ENCODE measurements around the gene DLGAP5.

The DLGAP5 gene, protein sequence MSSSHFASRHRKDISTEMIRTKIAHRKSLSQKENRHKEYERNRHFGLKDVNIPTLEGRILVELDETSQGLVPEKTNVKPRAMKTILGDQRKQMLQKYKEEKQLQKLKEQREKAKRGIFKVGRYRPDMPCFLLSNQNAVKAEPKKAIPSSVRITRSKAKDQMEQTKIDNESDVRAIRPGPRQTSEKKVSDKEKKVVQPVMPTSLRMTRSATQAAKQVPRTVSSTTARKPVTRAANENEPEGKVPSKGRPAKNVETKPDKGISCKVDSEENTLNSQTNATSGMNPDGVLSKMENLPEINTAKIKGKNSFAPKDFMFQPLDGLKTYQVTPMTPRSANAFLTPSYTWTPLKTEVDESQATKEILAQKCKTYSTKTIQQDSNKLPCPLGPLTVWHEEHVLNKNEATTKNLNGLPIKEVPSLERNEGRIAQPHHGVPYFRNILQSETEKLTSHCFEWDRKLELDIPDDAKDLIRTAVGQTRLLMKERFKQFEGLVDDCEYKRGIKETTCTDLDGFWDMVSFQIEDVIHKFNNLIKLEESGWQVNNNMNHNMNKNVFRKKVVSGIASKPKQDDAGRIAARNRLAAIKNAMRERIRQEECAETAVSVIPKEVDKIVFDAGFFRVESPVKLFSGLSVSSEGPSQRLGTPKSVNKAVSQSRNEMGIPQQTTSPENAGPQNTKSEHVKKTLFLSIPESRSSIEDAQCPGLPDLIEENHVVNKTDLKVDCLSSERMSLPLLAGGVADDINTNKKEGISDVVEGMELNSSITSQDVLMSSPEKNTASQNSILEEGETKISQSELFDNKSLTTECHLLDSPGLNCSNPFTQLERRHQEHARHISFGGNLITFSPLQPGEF

DNA sequence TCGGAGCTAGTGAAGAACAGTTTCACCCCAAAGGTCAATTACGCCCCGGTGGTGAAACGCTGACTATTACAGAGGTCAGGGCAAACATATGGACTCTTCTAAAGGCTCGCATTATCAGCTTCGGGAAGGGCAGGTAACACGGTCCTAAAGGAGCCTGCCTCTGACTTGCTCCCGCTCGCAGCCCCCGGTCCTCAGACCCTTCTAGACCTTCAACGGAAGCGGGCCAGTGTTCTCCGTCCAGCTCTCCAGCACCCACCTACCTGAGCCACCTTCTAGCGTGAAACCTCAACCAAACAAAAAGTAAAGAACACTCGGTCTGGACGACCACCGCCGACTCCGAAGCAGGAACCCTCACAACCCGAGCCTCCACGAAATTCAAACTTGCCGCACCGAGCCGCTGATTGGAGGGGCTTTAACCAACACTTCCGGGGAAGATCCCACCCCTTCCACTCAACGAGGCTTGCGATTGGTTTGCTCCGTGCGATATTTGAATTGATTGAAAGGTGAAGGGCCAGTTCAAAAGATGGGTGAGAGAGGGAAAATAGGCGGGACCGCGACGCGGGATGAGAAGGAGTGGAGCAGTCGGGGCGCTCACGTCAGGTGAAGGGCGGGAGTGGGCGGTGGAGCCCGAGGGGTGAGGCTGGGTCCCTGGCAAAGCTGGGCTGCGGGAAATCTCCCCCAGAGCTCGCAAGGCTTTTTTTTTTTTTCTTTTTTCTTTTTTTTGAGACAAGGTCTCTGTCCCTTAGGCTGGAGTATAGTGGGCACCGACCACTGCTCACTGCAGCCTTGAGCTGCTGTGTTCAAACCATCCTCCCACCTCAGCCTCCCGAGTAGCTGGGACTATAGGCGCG is at the start of gene DLGAP5:
TSS of gene DLGAP5 (minus strand) at position 383 of the 851 bp plus-strand sequence. CDS start 2,406 bp downstream, outside the sequence.
- DNase-seq (ENCODE audit: low spot score): peak; percentile 99
- FAIRE-seq: peak; percentile 75

DNA sequence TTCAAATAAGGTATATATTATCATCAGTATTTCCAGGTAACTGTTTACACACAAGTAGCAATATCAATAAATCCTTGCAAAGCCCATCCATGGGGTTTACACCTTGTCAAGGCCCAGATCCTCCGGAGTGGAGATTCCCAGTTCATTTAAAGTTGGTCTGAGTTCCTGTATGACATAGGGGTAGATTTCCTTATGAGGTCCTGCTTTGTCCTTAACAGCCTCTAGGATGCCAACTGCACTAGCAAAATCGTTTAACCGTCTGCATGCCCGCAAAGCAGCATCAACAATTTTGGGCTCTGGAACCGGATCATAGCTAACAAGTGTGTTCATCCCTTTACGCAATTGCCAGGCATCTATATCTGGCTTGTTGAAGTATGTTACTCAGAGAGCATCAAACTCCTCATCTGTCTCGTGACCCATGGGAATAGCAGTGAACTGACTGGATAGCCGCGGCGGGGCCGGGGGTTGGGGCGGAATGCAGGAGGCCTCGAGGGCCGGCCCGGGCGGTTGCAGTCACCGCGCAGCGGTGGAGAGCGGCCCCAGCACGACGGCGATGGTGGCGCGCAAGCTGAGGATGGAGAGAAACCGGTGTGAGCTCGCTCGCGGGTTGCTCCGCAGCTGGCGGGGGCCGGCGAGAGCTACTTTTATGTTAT is 49.3 kb upstream of the DLGAP5 start:
- DNase-seq (ENCODE audit: low spot score): no peak
- FAIRE-seq: no peak

DNA sequence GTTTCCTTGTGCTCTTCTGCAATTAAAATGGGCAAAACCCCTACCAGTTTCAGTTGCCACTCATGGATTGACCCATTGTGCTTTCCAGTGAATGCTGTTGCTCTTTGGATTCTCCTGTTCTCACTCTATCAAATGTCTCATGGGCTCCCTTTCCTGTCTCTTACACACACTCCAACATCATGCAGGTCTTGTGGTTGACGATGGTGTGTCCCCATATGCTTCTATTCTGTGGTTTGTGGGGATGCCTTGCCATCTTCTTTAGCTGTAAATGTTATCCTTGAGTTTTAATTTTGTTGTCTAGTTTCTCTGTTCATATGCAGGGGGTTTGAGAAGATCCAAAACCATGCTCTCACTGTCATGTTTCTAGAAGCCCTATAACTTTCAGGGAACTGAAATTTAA is 47.9 kb upstream of the DLGAP5 start:
- FAIRE-seq (no peak), DNase-seq (ENCODE audit: low spot score) (no peak)

DNA sequence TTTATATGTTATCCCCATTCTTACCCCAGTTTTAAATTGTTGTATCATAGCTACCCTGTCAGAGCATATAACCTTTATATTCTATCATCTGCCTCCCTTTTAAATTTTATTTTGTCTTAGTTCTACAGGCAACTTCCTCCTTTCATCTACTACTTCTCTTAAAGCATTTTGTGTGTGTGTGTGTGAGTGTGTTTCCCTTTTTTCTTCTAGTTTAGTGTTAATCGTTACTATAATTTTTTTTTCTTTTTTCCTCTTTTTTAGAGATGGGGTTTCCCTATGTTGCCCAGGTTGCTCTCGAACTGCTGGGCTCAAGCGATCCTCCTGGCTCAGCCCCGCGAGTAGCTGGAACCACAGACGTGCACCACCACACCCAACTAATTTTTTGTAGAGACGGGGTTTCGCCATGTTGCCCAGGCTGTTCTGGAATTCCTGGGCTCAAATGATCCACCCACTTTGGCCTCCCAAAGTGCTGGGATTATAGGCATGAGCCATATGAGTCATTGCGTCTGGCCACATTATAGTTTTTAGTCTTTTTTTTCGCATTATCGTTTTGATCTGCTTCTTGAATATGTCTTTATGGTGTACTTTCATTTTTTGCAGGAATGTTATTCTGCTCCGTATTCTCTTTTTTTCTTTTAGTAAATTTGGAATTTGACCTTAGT is 46.8 kb upstream of the DLGAP5 start:
- FAIRE-seq: no peak
- DNase-seq (ENCODE audit: low spot score): peak; percentile 43

DNA sequence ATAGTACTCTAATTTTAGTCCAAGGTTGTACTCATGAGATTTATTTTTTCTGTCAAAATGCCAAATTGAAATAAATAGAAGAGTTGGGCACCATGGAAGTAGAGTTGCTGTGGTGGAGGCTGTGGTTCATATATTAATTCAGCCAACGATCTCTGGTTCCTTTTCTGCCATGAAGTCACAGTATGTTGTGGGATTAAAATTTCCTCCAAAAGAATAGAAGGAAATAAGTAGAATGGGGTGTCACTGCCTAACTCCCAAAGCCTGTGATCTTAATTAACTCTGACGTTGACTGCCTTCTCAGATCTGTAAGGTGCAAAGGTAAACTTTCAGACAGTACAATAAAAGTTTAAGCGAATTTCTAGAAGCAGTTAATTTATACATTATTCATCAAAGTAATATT is 42.2 kb upstream of the DLGAP5 start:
- FAIRE-seq (no peak), DNase-seq (ENCODE audit: low spot score) (no peak)

DNA sequence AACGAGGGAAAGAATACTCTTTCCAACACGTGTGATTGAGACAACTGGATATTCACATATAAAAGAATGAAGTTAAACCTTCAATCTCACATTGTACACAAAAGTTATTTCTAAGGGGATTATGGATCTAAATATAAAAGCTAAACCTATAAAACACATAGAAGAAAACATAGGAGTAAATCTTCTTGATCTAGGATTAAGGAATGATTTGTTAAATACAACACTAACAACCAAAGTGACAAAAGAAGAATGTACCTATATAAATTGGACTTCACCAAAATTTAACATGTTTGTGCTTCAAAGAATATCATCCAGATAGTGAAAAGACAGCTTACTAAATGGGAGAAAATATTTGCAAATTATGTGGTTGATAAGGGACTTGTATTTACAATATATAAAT is 36.9 kb upstream of the DLGAP5 start:
- FAIRE-seq: no peak
- DNase-seq (ENCODE audit: low spot score): no peak

DNA sequence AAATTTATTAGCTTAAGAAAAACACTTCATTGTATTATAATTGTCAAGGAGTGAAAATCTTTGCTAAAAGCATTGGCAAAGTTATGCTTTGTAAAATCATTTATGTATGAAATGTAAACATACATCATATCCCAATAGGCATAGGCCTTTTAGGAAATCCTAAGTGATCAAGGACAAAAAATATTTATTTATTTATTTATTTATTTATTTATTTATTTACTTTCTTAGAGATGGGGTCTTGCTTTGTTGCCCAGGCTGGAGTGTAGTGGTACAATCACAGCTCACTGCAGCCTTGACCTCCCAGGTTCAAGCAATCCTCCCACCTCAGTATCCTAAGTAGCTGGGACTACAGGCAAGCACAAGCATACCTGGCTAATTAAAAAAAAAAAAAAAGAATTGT is 32.0 kb upstream of the DLGAP5 start:
- DNase-seq (ENCODE audit: low spot score) (no peak), FAIRE-seq (no peak)

DNA sequence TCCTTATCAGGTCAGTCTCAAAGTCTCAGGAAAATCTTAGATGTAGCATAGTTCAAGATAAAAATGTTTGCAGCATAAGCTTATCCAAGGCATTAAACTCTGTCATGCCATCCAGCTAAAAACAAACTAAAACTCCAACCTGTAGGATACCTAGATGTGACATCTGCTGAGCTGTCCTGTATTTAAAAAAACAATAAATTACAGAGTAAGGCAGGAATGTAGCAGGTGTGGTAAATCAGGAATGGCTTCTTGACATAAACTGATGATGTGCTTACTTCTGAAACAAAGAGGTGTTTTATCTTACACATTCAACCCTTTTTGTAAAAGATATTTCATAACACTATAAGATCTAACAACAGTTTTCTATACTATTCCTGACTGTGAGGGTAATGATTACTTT is 30.6 kb upstream of the DLGAP5 start:
- no peak for FAIRE-seq

DNA sequence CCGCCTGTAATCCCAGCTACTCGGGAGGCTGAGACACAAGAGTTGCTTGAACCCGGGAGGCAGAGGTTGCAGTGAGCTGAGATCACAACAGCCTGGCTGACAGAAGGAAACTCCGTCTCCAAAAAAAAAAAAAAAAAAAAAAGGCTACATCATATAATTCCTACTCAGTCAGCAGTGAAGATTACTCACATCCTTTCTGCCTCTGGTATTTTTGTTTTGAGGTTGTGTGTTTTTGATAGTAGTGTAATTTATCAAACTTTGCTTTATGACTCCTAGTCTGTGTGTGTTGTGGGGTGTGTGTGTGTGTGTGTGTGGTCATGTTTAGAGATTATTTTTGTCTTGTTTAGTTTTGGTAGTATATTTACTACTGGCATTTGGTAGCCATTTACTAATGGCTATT is 29.8 kb upstream of the DLGAP5 start:
- peak; percentile 60 for DNase-seq (ENCODE audit: low spot score)
- FAIRE-seq: peak; percentile 74

More for the DNA sequence above, 30.6 kb upstream of the DLGAP5 start:
- DNase-seq (ENCODE audit: low spot score): no peak

DNA sequence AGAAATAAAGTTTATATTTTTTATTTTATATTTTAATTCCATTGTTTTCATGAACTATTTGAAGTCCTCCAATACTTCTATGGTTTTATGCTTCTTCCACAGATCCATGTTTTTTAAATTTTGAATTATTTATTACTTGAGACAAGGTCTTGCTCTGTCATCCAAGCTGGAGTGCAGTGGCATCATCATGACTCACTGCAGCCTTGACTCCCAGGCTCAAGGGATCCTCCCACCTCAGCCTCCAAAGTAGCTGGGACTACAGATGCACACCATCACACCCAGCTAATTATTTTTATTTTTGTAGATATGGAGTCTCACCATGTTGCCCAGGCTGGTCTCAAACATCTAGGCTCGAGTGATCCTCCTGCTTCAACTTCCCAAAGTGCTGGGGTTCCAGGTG is 28.8 kb upstream of the DLGAP5 start:
- DNase-seq (ENCODE audit: low spot score) (no peak), FAIRE-seq (peak; percentile 83)

DNA sequence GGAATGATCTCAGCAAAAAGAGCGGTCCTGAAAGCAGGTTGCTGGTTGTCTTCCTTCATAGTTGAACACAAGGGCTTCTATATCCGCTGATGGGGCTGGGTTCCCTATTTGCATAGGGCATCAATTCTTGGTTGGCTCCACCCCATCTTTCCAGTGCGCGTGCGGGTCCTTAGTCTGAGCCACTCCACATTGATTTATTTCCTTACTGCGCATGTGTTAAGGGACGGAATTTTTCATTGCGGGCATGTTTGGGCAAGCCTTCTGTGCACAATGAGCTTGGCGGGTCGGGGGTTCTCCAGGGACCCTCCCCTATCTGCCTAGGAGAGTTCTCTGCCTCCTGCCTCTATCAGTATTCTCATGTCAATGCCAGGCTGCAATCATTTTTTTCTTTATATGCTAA is 21.2 kb upstream of the DLGAP5 start:
- DNase-seq (ENCODE audit: low spot score): no peak
- no peak for FAIRE-seq

DNA sequence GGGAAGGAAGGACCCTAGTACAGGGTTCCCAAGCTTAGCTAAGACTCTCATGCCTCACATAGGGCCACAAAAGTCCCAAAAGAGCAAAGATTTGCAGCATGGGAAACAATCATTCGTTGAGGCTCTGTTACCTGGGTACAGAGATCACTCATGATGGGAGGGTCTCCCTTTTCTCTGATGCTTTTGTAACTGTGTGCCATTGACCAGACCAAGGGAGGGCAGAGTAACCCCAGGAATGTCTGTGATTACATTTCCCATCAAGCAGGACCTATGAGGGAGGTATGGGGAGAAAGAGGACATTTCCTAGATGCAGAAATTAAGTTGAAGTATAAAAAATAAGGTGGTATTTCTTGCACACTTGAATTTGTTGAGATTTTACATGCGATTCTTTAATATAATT is 16.4 kb upstream of the DLGAP5 start:
- DNase-seq (ENCODE audit: low spot score): no peak
- peak; percentile 20 for FAIRE-seq

DNA sequence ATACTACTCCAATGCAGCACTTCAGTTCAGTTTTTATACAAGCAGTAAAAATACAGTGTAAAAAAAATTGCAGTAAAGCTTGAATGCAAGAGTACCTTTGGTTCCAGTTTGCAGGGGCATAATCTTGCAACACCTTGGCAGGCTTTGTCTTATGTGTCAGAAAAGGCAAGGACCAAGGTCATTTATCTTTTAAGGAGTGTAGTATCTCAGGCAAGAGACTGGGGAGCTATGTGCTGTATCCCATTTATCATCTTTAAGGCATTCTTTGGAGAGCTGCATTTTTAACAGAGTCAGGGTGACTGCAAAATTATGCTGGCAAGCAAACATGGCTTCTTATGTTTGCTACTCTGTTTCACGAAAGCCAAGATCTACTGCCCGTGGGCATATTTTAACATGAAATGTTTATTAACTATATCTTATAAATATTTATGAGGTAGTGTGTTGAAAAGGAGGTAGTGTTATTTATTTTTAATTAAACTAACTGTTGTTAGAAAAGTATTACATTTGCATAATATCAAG is 14.8 kb upstream of the DLGAP5 start:
- DNase-seq (ENCODE audit: low spot score) (no peak), FAIRE-seq (no peak)

DNA sequence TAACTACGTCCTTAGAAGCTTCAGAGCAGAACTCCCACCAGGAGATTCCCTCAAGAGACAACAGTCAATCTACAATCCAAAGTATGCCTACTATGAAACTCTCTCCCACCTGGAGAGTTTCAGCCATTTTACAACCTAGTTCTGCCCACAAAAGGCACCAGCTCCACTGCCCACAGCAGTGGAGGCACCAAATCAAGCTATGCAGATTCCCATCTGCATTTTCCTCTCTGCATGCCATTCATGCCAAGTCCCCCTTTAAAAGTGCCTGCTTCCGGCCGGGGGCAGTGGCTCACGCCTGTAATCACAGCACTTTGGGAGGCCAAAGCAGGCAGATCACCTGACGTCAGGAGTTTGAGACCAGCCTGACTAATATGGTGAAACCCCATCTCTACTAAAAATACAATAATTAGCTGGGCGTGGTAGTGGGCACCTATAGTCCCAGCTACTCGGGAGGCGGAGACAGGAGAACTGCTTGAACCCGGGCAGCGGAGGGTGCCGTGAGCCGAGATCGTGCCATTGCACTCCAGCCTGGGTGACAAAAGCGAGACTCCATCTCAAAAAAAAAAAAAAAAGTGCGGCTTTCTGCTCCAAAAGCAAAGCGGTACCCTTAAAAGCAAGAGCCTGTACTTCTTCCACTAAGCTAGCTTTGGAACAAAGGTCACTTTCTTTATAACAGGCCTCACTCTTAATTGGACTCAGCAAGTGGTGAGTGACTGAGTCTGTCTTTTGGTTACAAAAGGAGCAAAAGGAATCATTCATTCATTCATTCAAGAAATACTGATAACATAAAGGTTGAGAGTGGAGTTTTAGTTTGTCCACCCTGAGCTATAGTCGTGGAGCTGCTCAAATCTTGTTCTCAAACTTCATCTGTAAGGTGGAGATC is 10.1 kb upstream of the DLGAP5 start:
- FAIRE-seq (peak; percentile 59), DNase-seq (ENCODE audit: low spot score) (no peak)

DNA sequence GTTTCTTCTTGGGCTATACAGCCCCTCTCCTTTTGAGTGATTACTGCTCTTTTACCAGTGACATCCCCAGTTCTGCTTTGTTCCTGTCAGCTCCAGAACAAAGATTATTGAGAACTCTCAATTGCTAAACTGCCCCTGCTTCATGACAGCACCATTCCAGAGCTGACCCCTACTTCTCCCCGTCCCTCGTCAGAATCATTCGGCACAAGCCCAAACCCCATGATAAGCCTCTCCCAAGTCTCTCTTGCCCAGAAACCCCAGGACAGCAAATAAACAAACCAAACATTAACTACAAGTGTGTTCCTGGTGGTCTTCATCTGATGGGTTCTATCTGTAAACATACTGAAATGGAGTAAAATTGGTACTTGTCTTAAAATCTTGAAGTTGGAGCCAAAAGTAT is 9.3 kb upstream of the DLGAP5 start:
- DNase-seq (ENCODE audit: low spot score) (no peak), FAIRE-seq (peak; percentile 48)

DNA sequence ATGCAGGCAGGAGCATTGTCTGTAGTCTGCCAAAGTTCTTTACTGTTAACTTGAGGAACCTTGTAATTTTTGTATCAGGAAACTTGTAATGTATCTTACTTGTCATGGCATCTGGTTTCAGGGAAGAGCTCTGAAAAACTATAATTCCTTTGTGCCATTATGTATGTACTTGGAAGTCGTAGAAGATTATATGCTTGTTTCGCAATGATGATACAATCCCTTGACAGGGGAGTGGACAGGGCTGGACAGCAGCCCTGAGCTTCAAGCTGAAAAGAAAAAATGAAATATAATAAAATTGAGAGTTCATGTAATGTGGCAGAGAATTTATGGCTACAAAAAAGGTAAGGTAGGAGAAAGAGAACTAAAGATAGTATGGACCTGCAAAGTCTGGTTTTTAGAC is 7.4 kb upstream of the DLGAP5 start:
- no peak for FAIRE-seq
- DNase-seq (ENCODE audit: low spot score): no peak

DNA sequence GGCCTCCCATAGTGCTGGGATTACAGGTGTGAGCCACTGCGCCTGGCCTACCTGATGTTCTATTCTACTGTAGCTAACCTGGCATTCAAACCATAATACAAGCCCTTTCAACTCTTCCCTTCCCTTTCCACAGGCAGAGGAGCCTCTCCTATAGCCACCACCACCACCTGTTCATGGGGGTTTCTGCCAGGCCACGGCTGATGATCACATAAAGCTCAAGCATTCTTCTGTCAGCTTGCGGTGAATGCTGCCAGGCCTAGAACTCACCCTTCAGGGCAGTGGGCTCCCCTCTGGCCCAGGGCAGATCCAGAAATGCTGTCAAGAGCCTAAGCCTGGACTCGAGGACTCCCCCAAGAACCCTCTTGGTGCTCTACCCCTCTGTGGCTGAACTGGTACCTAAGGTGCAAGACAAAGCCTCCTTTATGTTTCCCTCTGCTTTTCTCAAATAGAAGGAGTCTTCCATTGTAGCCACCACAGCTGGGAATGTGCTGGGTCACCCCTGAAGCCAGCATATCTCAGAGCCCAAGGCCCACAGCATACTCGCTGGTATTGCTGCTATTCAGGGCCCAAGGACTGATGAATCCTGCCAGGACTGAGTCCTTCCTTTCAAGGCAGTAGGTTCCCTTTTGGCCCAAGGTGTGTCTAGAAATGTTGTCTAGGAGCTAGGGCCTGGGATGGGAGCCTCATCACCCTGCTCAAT is 3.4 kb upstream of the DLGAP5 start:
- no peak for DNase-seq (ENCODE audit: low spot score)
- no peak for FAIRE-seq

DNA sequence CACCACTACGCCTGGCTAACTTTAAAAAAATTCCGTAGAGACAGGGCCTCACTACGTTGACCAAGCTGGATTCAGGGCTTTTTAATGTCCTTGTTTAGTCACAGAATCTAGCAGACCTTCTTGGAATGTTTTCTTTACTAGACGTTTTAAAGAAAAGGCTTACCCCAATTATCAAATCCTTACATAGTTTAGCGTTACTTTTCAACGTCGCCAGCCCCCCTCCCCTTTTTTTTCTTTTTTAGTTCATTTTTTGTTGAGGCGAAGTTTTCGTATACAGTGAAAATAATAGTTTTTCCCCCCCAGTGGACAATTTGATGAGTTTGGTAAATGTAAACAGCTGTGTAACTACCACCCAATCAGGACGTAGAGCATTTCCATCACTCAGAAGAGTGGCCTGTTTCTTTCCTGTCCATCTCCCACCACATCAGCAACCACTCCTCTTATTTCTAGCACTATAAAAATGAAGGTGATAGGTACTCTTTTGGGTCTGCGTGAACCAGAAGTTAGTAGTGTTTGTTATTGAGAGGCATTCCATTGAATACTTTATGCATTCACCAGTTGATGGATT is 753 bp upstream of the DLGAP5 start:
- DNase-seq (ENCODE audit: low spot score) (peak; percentile 34), FAIRE-seq (peak; percentile 32)

DNA sequence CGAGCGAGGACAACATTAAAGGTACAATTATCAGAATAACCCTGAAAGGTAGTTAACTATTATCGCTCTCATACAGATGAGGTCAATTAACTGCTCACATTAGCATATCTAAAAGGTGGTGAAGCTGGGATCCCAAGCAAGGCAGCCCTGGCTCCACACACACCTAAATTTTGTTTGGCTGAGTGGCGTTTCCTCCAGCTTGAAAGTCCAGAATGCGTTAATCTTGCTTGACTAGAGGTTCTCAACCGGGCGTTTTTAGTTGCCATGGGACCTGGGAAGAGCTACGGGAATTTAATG is 531 bp downstream of the DLGAP5 start:
- FAIRE-seq (no peak), DNase-seq (ENCODE audit: low spot score) (no peak)
